Gastrocnemius medialis (tissue), 4 donors: Measurements from ENCODE around the gene MC1R.

Source experiments
- POLR2A ChIP-seq, 2 donors: fragments of 450-650 bp; IDR thresholded peaks; one replicate each; pipeline ENCODE4 v1.6.1; 2017; ENCODE audit warnings: antibody characterized with exemption in 2 of 2, mild to moderate bottlenecking in 2 of 2, moderate library complexity in 2 of 2
- TF ChIP-seq, protein P1 (sequence below), 5 experiments: fragments of 450-650 bp in 3 of 5; fragments of 200-600 bp in 2 of 5; sonication (generic) in 2 of 5; IDR thresholded peaks in 4 of 5; conservative IDR thresholded peaks in 1 of 5; 1 replicate in 4 of 5; 2 replicates in 1 of 5; pipeline ENCODE4 v1.5.1; 2016 to 2019; ENCODE audit warnings: antibody characterized with exemption in 5 of 5, mild to moderate bottlenecking in 3 of 5, moderate library complexity in 3 of 5

DNA sequence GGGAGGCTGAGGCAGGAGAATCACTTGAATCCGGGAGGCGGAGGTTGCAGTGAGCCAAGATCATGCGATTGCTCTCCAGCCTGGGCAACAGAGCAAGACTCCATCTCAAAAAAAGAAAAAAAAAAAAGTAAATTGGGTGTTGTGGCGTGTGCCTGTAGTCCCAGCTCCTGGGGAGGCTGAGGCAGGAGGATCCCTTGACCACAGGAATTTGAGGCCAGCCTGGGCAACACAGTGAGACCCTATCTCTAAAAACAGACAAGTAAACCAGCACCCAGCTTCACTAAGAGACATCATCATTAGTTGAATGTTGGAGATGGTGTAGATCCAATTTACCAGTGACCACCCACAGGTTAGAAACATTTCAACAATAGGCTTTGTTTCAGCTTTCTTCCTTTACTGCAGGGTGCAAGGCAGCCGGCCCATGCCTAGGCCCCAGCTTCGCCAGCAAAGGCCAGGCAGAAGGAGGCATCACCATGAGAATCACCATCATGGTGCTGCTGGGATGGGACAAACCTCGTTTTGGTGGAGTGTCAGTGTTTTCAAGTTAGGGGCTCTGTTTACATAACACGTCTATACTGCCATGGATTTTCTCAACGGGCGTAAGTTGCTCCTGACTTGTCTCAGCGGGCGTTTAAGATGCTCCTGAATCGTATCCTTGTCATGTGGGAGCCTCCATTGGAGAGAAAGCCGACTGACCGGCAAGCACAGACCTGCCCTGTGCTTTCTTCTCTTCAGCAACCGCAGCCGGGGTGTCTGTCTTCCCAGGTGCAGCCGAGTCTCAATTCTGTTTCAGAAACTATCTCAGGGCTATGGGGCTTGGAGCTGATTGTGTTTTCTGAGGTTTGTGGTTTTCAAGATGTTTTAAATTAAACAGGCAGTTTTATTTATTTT is 37.9 kb upstream of the MC1R start:
- TF ChIP-seq, protein P1, sequence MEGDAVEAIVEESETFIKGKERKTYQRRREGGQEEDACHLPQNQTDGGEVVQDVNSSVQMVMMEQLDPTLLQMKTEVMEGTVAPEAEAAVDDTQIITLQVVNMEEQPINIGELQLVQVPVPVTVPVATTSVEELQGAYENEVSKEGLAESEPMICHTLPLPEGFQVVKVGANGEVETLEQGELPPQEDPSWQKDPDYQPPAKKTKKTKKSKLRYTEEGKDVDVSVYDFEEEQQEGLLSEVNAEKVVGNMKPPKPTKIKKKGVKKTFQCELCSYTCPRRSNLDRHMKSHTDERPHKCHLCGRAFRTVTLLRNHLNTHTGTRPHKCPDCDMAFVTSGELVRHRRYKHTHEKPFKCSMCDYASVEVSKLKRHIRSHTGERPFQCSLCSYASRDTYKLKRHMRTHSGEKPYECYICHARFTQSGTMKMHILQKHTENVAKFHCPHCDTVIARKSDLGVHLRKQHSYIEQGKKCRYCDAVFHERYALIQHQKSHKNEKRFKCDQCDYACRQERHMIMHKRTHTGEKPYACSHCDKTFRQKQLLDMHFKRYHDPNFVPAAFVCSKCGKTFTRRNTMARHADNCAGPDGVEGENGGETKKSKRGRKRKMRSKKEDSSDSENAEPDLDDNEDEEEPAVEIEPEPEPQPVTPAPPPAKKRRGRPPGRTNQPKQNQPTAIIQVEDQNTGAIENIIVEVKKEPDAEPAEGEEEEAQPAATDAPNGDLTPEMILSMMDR (IDR thresholded peaks at IDR 0.05 in 4 of 5, conservative IDR thresholded peaks at IDR 0.05 in 1 of 5), result no peak
- TF ChIP-seq POLR2A (IDR thresholded peaks at IDR 0.05), result no peak
